PC-3 (cell line): ENCODE data around the gene WNT7A. TPM values are rescaled to one million over a fixed set of nuclear protein-coding genes. Genes with fewer than 3 reads are reported as not detected.
"Not testable (repeated sequence)": the region's sequence is repeated elsewhere in the genome, so short reads cannot be mapped to it uniquely, and the experiment has no call there.

Experiments used
- ATAC-seq: fragments of 200-7000 bp; cut with Tn5 transposase; 2 replicates; pipeline ENCODE4 v1.9.1; 2020; ENCODE audit warnings: mild to moderate bottlenecking, moderate library complexity
- Bru-seq: library from RNA; stranded (reverse); fragments of 400-500 nt; gene quantifications from one replicate; lab custom pipeline; 2021; lab: Mats Ljungman, UMichigan
- BruChase-seq, 2 experiments: library from RNA; stranded (reverse); fragments of 400-500 nt; gene quantifications; one replicate each; lab custom pipeline; 2021; lab: Mats Ljungman, UMichigan
- BruUV-seq: library from RNA; stranded (reverse); fragments of 400-500 nt; replicated peaks from 2 replicates; lab custom pipeline; 2021; lab: Mats Ljungman, UMichigan
- CTCF ChIA-PET: fragments of 300-600 bp; sonication (Branson Sonifier 250); formaldehyde crosslinking; loops from one replicate; lab custom pipeline; 2022; ENCODE audit warnings: antibody characterized with exemption; lab: Charles Lee
- POLR2A ChIA-PET: fragments of 300-600 bp; sonication (Branson Sonifier 250); formaldehyde crosslinking; loops from one replicate; lab custom pipeline; 2022; ENCODE audit warnings: antibody characterized with exemption; ENCODE audit not compliant: unreplicated experiment; lab: Charles Lee
- DNase-seq: peaks from one replicate; pipeline ENCODE4 v3.0.0-alpha.2; 2015
- H2AFZ ChIP-seq: fragments of 300-600 bp; sonication (generic); 2 replicates; pipeline ENCODE4 v1.6.0; 2016; ENCODE audit warnings: antibody characterized with exemption, low read length
- H3F3A ChIP-seq: fragments of 300-600 bp; sonication (generic); one replicate; pipeline ENCODE4 v1.6.0; 2017; ENCODE audit warnings: antibody characterized with exemption, low read length, control low read depth, mild to moderate bottlenecking; ENCODE audit not compliant: unreplicated experiment
- H3K27ac ChIP-seq: fragments of 300-600 bp; sonication (generic); 2 replicates; pipeline ENCODE4 v1.5.1; 2016; ENCODE audit warnings: mild to moderate bottlenecking, low read length
- H3K27me3 ChIP-seq: fragments of 300-600 bp; sonication (generic); 2 replicates; pipeline ENCODE4 v1.6.1; 2016; ENCODE audit warnings: low read length, mixed read lengths
- H3K36me3 ChIP-seq: fragments of 300-600 bp; sonication (generic); 2 replicates; pipeline ENCODE4 v1.6.1; 2016; ENCODE audit warnings: low read depth, mixed run types, low read length, mixed read lengths
- H3K4me1 ChIP-seq: fragments of 300-600 bp; sonication (generic); 2 replicates; pipeline ENCODE4 v1.5.1; 2016; ENCODE audit warnings: low read length; ENCODE audit not compliant: insufficient read depth
- H3K4me2 ChIP-seq: fragments of 300-600 bp; sonication (generic); 2 replicates; pipeline ENCODE4 v1.6.0; 2016; ENCODE audit warnings: low read length
- H3K4me3 ChIP-seq: fragments of 300-600 bp; sonication (generic); 2 replicates; pipeline ENCODE4 v1.5.1; 2016; ENCODE audit warnings: mild to moderate bottlenecking, low read length, mixed read lengths
- H3K79me2 ChIP-seq: fragments of 300-600 bp; sonication (generic); 2 replicates; pipeline ENCODE4 v1.6.1; 2017; ENCODE audit warnings: low read length, mixed read lengths
- H3K9ac ChIP-seq: fragments of 300-600 bp; sonication (generic); 2 replicates; pipeline ENCODE4 v1.6.0; 2016; ENCODE audit warnings: mild to moderate bottlenecking, low read length
- H3K9me2 ChIP-seq: fragments of 300-600 bp; sonication (generic); replicated peaks from 2 replicates; pipeline ENCODE4 v1.6.1; 2016; ENCODE audit warnings: mixed run types, low read length, mixed read lengths
- H3K9me3 ChIP-seq: fragments of 300-600 bp; sonication (generic); 2 replicates; pipeline ENCODE4 v1.6.1; 2016; ENCODE audit warnings: low read length, mixed read lengths
- H4K20me1 ChIP-seq: fragments of 300-600 bp; sonication (generic); 2 replicates; pipeline ENCODE4 v1.6.1; 2016; ENCODE audit warnings: low read length, mixed read lengths
- EZH2 ChIP-seq: fragments of 300-600 bp; sonication (generic); IDR thresholded peaks from one replicate; pipeline ENCODE4 v1.6.1; 2017; ENCODE audit warnings: antibody characterized with exemption, mild to moderate bottlenecking, low read length; ENCODE audit not compliant: unreplicated experiment
- EZH2phosphoT487 ChIP-seq: fragments of 300-600 bp; sonication (generic); IDR thresholded peaks from 2 replicates; pipeline ENCODE4 v1.6.1; 2018; ENCODE audit warnings: mild to moderate bottlenecking, antibody characterized with exemption, low read length, borderline replicate concordance
- intact Hi-C: fragments of 100-400 bp; cut with micrococcal nuclease; formaldehyde crosslinking; loops from 2 replicates; pipeline ENCODE4 v1.9.0; 2023
- long read RNA-seq: library from polyadenylated mRNA; unstranded; transcript quantifications from one replicate; pipeline ENCODE4 v2.0.0, GENCODE V29; 2021; ENCODE audit not compliant: unreplicated experiment
- total RNA-seq: library from RNA; depleted of rRNA; stranded (reverse); fragments of >200 nt; gene quantifications from 2 replicates; pipeline ENCODE4 v1.2.3, GENCODE V29; 2014; rRNA removed
- TF ChIP-seq, protein P1 (sequence below): fragments of 300-600 bp; sonication (generic); conservative IDR thresholded peaks from 2 replicates; pipeline ENCODE4 v1.5.1; 2017; ENCODE audit warnings: antibody characterized with exemption, low read depth, mild to moderate bottlenecking, low read length

WNT7A gene
- total RNA-seq = 16.2 and 18.1 TPM in 2 replicates
- Bru-seq, nascent RNA = percentile 84 among the genes with signal in this experiment
- percentile 75 among the genes with signal in this experiment for BruChase-seq, experiment 1, labeled RNA remaining after a 6-hour chase
- percentile 68 among the genes with signal in this experiment for BruChase-seq, experiment 2, labeled RNA remaining after a 2-hour chase
- long read RNA-seq, full-length matches to known transcripts = 34 of 44 reads
- long read RNA-seq, partial matches to known transcripts = 2 of 44 reads
- long read RNA-seq, other reads (novel, unspliced or antisense) = 8 of 44 reads

- DNase-seq = peak; percentile 62
- H3K4me1 ChIP-seq = no peaks in the 10 kb centered on the region
- H3K79me2 ChIP-seq = peaks cover 39% of the 10 kb centered on the region
- H4K20me1 ChIP-seq = no peaks in the 10 kb centered on the region
- POLR2A ChIA-PET = interaction anchor here (0.6 kb wide), 1 partner anchor 533 kb away, joined by 4 read pairs; no protein-coding TSS in a partner anchor
- intact Hi-C loops = loop anchor here (1.0 to 5.0 kb wide), 4 partner anchors 38 to 223 kb away; no protein-coding TSS in a partner anchor
- H3K9me3 ChIP-seq = no peaks in the 10 kb centered on the region
- H3K4me3 ChIP-seq = peak within 1 kb of the TSS; percentile 87
- CTCF ChIA-PET = interaction anchor here (1.0 to 2.4 kb wide), 5 partner anchors 30 to 225 kb away, joined by 5 to 32 read pairs (median 10); no protein-coding TSS in a partner anchor
- peak within 1 kb of the TSS; percentile 54 for H3K9ac ChIP-seq
- H3F3A ChIP-seq = no peaks in the 10 kb centered on the region
- H3K9me2 ChIP-seq = no peaks in the 10 kb centered on the region
- no peaks in the 10 kb centered on the region for H3K27me3 ChIP-seq
- H3K27ac ChIP-seq = no peak within 1 kb of the TSS
- TF ChIP-seq, protein P1, sequence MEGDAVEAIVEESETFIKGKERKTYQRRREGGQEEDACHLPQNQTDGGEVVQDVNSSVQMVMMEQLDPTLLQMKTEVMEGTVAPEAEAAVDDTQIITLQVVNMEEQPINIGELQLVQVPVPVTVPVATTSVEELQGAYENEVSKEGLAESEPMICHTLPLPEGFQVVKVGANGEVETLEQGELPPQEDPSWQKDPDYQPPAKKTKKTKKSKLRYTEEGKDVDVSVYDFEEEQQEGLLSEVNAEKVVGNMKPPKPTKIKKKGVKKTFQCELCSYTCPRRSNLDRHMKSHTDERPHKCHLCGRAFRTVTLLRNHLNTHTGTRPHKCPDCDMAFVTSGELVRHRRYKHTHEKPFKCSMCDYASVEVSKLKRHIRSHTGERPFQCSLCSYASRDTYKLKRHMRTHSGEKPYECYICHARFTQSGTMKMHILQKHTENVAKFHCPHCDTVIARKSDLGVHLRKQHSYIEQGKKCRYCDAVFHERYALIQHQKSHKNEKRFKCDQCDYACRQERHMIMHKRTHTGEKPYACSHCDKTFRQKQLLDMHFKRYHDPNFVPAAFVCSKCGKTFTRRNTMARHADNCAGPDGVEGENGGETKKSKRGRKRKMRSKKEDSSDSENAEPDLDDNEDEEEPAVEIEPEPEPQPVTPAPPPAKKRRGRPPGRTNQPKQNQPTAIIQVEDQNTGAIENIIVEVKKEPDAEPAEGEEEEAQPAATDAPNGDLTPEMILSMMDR = peak; percentile 79
- TF ChIP-seq EZH2 = no peak
- peak; percentile 29 for ATAC-seq
- peak within 1 kb of the TSS; percentile 96 for H3K4me2 ChIP-seq
- H3K36me3 ChIP-seq = no peaks in the 10 kb centered on the region
- BruUV-seq = no TSS peak
- H2AFZ ChIP-seq = peak within 1 kb of the TSS; percentile 84
These were observed at the start of gene WNT7A for GRCh38 chr3:13879946-13880810. WNT7A (minus strand) TSS chr3:13880071; CDS start chr3:13879816, 255 bp downstream.

DNA sequence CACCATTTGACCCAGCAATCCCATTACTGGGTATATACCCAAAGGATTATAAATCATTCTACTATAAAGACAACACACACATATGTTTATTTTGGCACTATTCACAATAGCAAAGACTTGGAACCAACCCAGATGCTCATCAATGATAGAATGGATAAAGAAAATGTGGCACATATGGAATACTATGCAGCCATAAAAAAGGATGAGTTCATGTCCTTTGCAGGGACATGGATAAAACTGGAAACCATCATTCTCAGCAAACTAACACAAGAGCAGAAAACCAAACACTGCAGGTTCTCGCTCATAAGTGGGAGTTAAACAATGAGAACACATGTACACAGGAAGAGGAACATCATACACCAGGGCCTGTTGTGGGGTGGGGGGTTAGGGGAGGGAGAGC is 48.9 kb upstream of the WNT7A start:
- POLR2A ChIA-PET, ATAC-seq, H3K4me3 ChIP-seq, H3K9me3 ChIP-seq, H3K27ac ChIP-seq, H3K27me3 ChIP-seq, H3F3A ChIP-seq, H3K9ac ChIP-seq, H3K79me2 ChIP-seq, DNase-seq, H2AFZ ChIP-seq, H3K36me3 ChIP-seq, BruUV-seq, intact Hi-C loops, H4K20me1 ChIP-seq, H3K4me2 ChIP-seq, H3K9me2 ChIP-seq, H3K4me1 ChIP-seq, CTCF ChIA-PET: not testable (repeated sequence)

GRCh38 chr3:13927295-13927694 is 47.4 kb upstream of the WNT7A start:
- no peak for TF ChIP-seq EZH2phosphoT487
- TF ChIP-seq, protein P1 = peak; percentile 64
- no peaks in the 10 kb centered on the region for H4K20me1 ChIP-seq
- H3K4me3 ChIP-seq = no peak overlapping the region
- POLR2A ChIA-PET = no interaction called here
- H3K9me2 ChIP-seq = no peaks in the 10 kb centered on the region
- no peaks in the 10 kb centered on the region for H3K36me3 ChIP-seq
- CTCF ChIA-PET = no interaction called here
- no peaks in the 10 kb centered on the region for H3K79me2 ChIP-seq
- 0 out of 2 replicates have a peak, but pooled peaks cover 3% of the 10 kb centered on the region for H3K9me3 ChIP-seq
- H3K4me2 ChIP-seq = no peak overlapping the region
- H3K4me1 ChIP-seq = no peaks in the 10 kb centered on the region
- DNase-seq (peak; percentile 44), ATAC-seq (peak; percentile 90)
- H2AFZ ChIP-seq = no peak overlapping the region
- H3K27me3 ChIP-seq = no peaks in the 10 kb centered on the region
- intact Hi-C loops = loop anchor here (1.0 kb wide), 1 partner anchor 31 kb away; no protein-coding TSS in a partner anchor
- BruUV-seq = no TSS peak
- no peak overlapping the region for H3K27ac ChIP-seq
- H3F3A ChIP-seq = no peaks in the 10 kb centered on the region
- no peak overlapping the region for H3K9ac ChIP-seq
